ENCODE results near the gene PDZD7. TPM values are rescaled to one million over a fixed set of nuclear protein-coding genes. Genes with fewer than 3 reads are reported as not detected.

Gene PDZD7
- total and polyA plus RNA-seq, 9 of the 15 experiments (the other 6 are each of a cell fraction or from before 2014, with no cell fraction given) = 0.04 to 0.24 (median 0.08) TPM; not detected in 3

- FAIRE-seq = no peak
- POLR2A ChIA-PET = interaction anchor here (0.6 to 1.0 kb wide), 3 partner anchors 12 to 59 kb away, joined by 3 to 5 read pairs (median 3); no protein-coding TSS in a partner anchor
- CTCF ChIA-PET (ENCODE audit: low intra/inter-chr PET ratio) = interaction anchor here (0.5 to 9.3 kb wide), 4 partner anchors 14 to 316 kb away, joined by 3 to 150 read pairs (median 3); no protein-coding TSS in a partner anchor
- Histone ChIP-seq H3K27ac (ENCODE audit: extremely low read depth, low read depth, low read length) (peak overlapping the region; percentile 93), H3K9ac (ENCODE audit: insufficient read depth in 1 of 2, low read depth in 2 of 2, low read length in 2 of 2) (peak overlapping the region; percentile 85 to 90), H3K9me1 (ENCODE audit: control insufficient read depth, insufficient read depth, low read length) (no peaks in the 10 kb centered on the region), H3K27me3 (ENCODE audit: control insufficient read depth in 2 of 2, insufficient read depth in 2 of 2, low read length in 2 of 2) (no peaks in the 10 kb centered on the region), H3K79me2 (ENCODE audit: control insufficient read depth, insufficient read depth, low read length) (peaks cover 64% of the 10 kb centered on the region), H3K4me3 (peak overlapping the region; percentile 76), H4K20me1 (replicated peaks; ENCODE audit: control insufficient read depth, insufficient read depth, low read length) (no peaks in the 10 kb centered on the region), H2AFZ (ENCODE audit: low read depth, low read length) (peak overlapping the region; percentile 86), H3K36me3 (ENCODE audit: control insufficient read depth, insufficient read depth, low read length) (peaks cover 36% of the 10 kb centered on the region; the same call in 2 of the 3 replicates), H3K9me3 (replicated peaks; ENCODE audit: control insufficient read depth, insufficient read depth, low read depth, low read length) (no peaks in the 10 kb centered on the region), H3K4me1 (replicated peaks in 1 of 2; ENCODE audit: control insufficient read depth in 2 of 2, insufficient read depth in 2 of 2, low read length in 2 of 2) (peaks cover 26 to 81% of the 10 kb centered on the region in 2 experiments; a peak in 4 of 5 replicates), H3K4me2 (ENCODE audit: insufficient read depth, low read length) (peak overlapping the region; percentile 100)
- peak; percentile 55 to 82 (median 71) for DNase-seq (ENCODE audit: extremely low read depth in 1 of 4, low spot score in 3 of 4)
- WGBS (ENCODE audit: insufficient coverage, low coverage, missing lambda C conversion rate) = 2% methylated on average over 28 of the region's 83 CpGs
- peak; percentile 72 for ATAC-seq
- BruUV-seq (replicated peaks) = no TSS peak
- intact Hi-C loops (cut with micrococcal nuclease) (loop anchor here (1.0 kb wide), 1 partner anchor 12 kb away; no protein-coding TSS in a partner anchor), in situ Hi-C loops (cut with MboI) (loop anchor here (25.0 kb wide), 1 partner anchor 1038 kb away; no protein-coding TSS in a partner anchor)
- TF ChIP-seq HMG20B (CRISPR knock-in tag; IDR thresholded peaks at IDR 0.05) (no peak), ZNF407 (IDR thresholded peaks at IDR 0.05; ENCODE audit: low read depth) (no peak), ZNF140 (CRISPR knock-in tag; IDR thresholded peaks at IDR 0.05) (no peak), ZEB2 (IDR thresholded peaks at IDR 0.05) (no peak), PHF8 (IDR thresholded peaks at IDR 0.05; ENCODE audit: borderline replicate concordance, low read length) (peak; percentile 74; the same call in 1 of the 2 replicates), ZFX (CRISPR knock-in tag; IDR thresholded peaks at IDR 0.05) (peak; percentile 82), SUPT5H (IDR thresholded peaks at IDR 0.05) (peak; percentile 46), GABPB1 (CRISPR knock-in tag; IDR thresholded peaks at IDR 0.05) (peak; percentile 38; the same call in 1 of the 2 replicates), HNRNPL (IDR thresholded peaks at IDR 0.05; ENCODE audit: low read depth, low read length) (peak; percentile 58; the same call in 1 of the 2 replicates), KDM2B (CRISPR knock-in tag; IDR thresholded peaks at IDR 0.05) (no peak), CBFA2T2 (conservative IDR thresholded peaks at IDR 0.05) (no peak), OTX1 (CRISPR knock-in tag; IDR thresholded peaks at IDR 0.05) (no peak)
These were observed 31.8 kb downstream of the PDZD7 start for GRCh38 chr10:100998991-100999741.
